PFSK-1 (cell line): ENCODE results near the gene OR1F1.

ENCODE experiments used
- POLR2AphosphoS5 ChIP-seq: IDR thresholded peaks from 2 replicates; pipeline ENCODE4 v1.6.1; 2012; ENCODE audit warnings: low read depth, mild to moderate bottlenecking, control low read depth, low read length, moderate library complexity
- TAF1 ChIP-seq: IDR thresholded peaks from 2 replicates; pipeline ENCODE4 v1.6.1; 2012; ENCODE audit warnings: low read length, control low read depth, borderline replicate concordance; ENCODE audit not compliant: insufficient read depth

GRCh38 chr16:3198334-3199072 lies 10.5 kb downstream of the OR1F1 start:
- TF ChIP-seq POLR2AphosphoS5 (no peak), TAF1 (no peak)
